Suprapubic skin (tissue), 4 donors: Measurements from ENCODE around the gene CCDC8. TPM values are rescaled to one million over a fixed set of nuclear protein-coding genes. Genes with fewer than 3 reads are reported as not detected.

ENCODE experiments used
- DNase-seq, 2 donors: peaks; one replicate each; pipeline ENCODE4 v3.0.0-alpha.2; 2019; ENCODE audit warnings: low spot score in 2 of 2
- H3K27ac ChIP-seq: fragments of 200-600 bp; sonication (generic); one replicate; pipeline ENCODE4 v1.5.1; 2019
- H3K27me3 ChIP-seq: fragments of 200-600 bp; sonication (generic); one replicate; pipeline ENCODE4 v1.5.1; 2019
- H3K36me3 ChIP-seq: fragments of 200-600 bp; sonication (generic); one replicate; pipeline ENCODE4 v1.5.1; 2019
- H3K4me1 ChIP-seq: fragments of 200-600 bp; sonication (generic); one replicate; pipeline ENCODE4 v1.5.1; 2019
- H3K4me3 ChIP-seq: fragments of 200-600 bp; sonication (generic); one replicate; pipeline ENCODE4 v1.5.1; 2019; ENCODE audit warnings: mild to moderate bottlenecking
- H3K9me3 ChIP-seq: fragments of 200-600 bp; sonication (generic); one replicate; pipeline ENCODE4 v1.5.1; 2019
- EP300 ChIP-seq: sonication (generic); formaldehyde crosslinking; IDR thresholded peaks from one replicate; pipeline ENCODE4 v1.6.1; 2017; ENCODE audit warnings: antibody characterized with exemption
- POLR2A ChIP-seq, 2 donors: fragments of 450-650 bp; IDR thresholded peaks; one replicate each; pipeline ENCODE4 v1.6.1; 2017; ENCODE audit warnings: antibody characterized with exemption in 2 of 2, mild to moderate bottlenecking in 2 of 2, moderate library complexity in 2 of 2
- POLR2AphosphoS5 ChIP-seq, 3 donors: sonication (generic); formaldehyde crosslinking; IDR thresholded peaks; one replicate each; pipeline ENCODE4 v1.6.1; 2017; ENCODE audit warnings: antibody characterized with exemption in 3 of 3
- WGBS: methylation state at CpG from one replicate; pipeline ENCODE4 v1.1.5; 2018; 5-methylcytosine and 5-hydroxymethylcytosine counted together
- total RNA-seq, 4 donors: library from RNA; depleted of rRNA; stranded (reverse); fragments of >200 nt; gene quantifications; one replicate each; pipeline ENCODE4 v1.1.0, GENCODE V29; 2016
- TF ChIP-seq, protein P1 (sequence below), 2 donors: fragments of 200-600 bp in 1 of 2; fragments of 450-650 bp in 1 of 2; sonication (generic) in 1 of 2; IDR thresholded peaks; one replicate each; pipeline ENCODE4 v1.5.1; 2016 to 2019; ENCODE audit warnings: antibody characterized with exemption in 2 of 2, mild to moderate bottlenecking in 1 of 2, moderate library complexity in 1 of 2

The CCDC8 gene
- total RNA-seq, 4 donors from 2014 or later, result 1.6 to 6.5 (median 3.3) TPM

DNA sequence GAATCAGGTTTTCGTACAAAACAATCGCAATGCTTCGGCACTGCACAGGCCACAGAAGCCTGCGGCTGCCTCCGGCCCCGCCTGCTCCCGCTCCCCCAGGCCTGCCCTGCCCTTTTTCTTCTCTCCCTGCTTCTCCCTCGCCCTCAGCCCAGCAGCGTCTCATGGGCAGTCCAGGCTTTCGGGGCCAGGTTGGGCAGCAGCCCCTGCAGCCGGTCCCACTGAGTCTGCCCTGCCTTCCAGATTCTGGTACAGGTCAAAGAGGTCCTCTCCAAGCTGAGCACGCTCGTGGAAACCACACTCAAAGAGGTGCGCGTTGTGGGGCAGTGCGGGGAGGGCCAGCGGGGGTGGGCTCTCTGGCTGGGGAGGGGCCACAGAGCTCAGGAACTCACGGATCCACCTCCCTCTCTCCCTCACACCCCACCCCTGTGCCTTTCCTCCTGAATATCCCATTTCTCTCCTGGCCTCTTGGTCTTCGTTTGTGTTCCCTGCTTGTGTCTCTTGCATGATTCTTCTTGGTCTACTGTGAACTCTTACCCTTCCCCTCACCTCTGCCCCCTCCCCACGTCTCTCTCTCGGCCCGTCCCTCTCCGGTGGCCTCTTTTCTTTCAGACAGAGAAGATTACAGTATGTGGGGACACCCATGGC lies 30.1 kb downstream of the CCDC8 start:
- H3K4me3 ChIP-seq, result no peak overlapping the region
- H3K4me1 ChIP-seq, result peaks cover 17% of the 10 kb centered on the region
- DNase-seq, result peak; percentile 29 to 69
- peaks cover 70% of the 10 kb centered on the region for H3K36me3 ChIP-seq
- H3K27me3 ChIP-seq, result no peaks in the 10 kb centered on the region
- no peak overlapping the region for H3K27ac ChIP-seq
- TF ChIP-seq POLR2A (IDR thresholded peaks at IDR 0.05), result no peak
- TF ChIP-seq EP300, result no peak
- no peak for TF ChIP-seq POLR2AphosphoS5 (IDR thresholded peaks at IDR 0.05)
- TF ChIP-seq, protein P1, sequence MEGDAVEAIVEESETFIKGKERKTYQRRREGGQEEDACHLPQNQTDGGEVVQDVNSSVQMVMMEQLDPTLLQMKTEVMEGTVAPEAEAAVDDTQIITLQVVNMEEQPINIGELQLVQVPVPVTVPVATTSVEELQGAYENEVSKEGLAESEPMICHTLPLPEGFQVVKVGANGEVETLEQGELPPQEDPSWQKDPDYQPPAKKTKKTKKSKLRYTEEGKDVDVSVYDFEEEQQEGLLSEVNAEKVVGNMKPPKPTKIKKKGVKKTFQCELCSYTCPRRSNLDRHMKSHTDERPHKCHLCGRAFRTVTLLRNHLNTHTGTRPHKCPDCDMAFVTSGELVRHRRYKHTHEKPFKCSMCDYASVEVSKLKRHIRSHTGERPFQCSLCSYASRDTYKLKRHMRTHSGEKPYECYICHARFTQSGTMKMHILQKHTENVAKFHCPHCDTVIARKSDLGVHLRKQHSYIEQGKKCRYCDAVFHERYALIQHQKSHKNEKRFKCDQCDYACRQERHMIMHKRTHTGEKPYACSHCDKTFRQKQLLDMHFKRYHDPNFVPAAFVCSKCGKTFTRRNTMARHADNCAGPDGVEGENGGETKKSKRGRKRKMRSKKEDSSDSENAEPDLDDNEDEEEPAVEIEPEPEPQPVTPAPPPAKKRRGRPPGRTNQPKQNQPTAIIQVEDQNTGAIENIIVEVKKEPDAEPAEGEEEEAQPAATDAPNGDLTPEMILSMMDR (IDR thresholded peaks at IDR 0.05), result no peak
- WGBS, result 94% methylated on average over 22 of the region's 23 CpGs
- no peaks in the 10 kb centered on the region for H3K9me3 ChIP-seq

DNA sequence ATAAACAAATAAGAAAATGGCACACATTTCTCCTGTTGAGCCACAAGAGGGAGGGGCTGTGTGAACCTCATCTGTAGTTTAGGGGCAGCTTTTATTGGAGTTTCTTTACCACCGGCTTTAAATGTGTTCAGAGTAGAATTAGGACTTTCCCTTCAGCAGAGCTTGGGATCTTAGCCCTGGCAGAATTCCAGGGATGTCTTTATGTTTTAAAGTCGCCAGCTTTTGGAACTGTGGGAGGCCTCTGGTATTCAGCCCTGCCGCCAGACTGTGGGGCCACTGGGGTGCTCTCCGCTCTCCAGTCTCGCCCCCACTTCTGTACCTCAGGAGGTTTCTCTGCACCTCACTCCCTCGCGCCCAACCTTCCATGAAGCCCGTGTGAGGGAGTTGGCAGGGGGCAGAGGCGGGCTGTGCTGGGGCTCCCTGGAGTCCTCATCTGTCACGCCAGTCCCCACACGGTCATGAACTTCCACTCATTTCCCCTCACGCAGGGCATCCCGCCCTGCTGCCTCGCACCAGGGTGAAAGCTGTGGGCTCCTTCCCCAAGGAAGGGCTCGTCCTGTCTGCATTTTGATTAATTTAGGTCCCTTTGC lies 31.5 kb downstream of the CCDC8 start:
- Histone ChIP-seq H3K36me3 (peaks cover 65% of the 10 kb centered on the region), H3K4me1 (peaks cover 30% of the 10 kb centered on the region), H3K27ac (no peak overlapping the region), H3K4me3 (no peak overlapping the region), H3K27me3 (no peaks in the 10 kb centered on the region), H3K9me3 (no peaks in the 10 kb centered on the region)
- WGBS, result 86% methylated on average over 15 of the region's 15 CpGs
- no peak for TF ChIP-seq EP300
- TF ChIP-seq, protein P1 (IDR thresholded peaks at IDR 0.05), result no peak
- no peak for TF ChIP-seq POLR2A (IDR thresholded peaks at IDR 0.05)
- TF ChIP-seq POLR2AphosphoS5 (IDR thresholded peaks at IDR 0.05), result no peak
- peak in 1 of 2 donors; percentile 69 for DNase-seq

DNA sequence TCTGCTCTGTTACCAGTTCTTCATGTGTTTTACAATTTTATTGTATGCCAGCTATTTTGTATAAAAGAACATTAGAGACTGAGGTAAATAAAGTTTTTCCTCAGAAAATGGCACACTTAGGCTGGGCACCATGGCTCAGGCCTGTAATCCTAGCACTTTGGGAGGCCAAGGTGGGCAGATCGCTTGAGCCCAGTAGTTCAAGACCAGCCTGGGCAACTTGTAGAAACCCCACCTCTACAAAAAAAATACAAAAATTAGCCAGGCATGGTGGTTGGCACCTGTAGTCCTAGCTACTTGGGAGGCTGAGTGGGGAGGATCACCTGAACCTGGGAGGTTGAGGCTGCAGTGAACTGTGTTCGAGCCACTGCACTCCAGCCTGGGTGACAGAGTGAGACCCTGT lies 32.0 kb downstream of the CCDC8 start:
- 98% methylated on average over 2 of the region's 2 CpGs for WGBS

DNA sequence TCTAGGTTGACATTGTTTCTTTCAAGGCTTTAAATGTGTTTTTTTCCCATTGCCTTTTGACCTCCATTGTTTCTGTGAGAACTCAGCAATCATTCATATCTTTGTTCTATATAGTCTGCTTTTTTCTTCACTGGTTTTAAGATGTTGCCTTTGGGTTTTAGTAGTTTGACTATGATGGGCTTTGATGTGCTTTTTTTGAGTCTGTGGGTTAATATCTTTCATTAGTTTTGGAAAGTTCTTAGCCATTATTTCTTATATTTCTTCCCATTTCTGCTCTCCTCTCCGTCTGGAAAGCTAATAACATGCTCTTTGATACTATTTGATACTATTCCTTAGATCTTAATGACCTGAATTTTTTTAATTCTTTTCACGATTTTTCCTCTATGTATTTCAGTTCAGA lies 32.7 kb downstream of the CCDC8 start:
- no peaks in the 10 kb centered on the region for H3K27me3 ChIP-seq
- H3K4me1 ChIP-seq, result peaks cover 28% of the 10 kb centered on the region
- H3K36me3 ChIP-seq, result peaks cover 69% of the 10 kb centered on the region
- H3K4me3 ChIP-seq, result no peak overlapping the region
- WGBS, result 91% methylated on average over 2 of the region's 2 CpGs
- TF ChIP-seq, protein P1 (IDR thresholded peaks at IDR 0.05), result no peak
- TF ChIP-seq POLR2A (IDR thresholded peaks at IDR 0.05) (no peak), EP300 (no peak), POLR2AphosphoS5 (IDR thresholded peaks at IDR 0.05) (no peak)
- no peaks in the 10 kb centered on the region for H3K9me3 ChIP-seq
- no peak for DNase-seq
- H3K27ac ChIP-seq, result no peak overlapping the region

More for the DNA sequence above, 32.0 kb downstream of the CCDC8 start:
- H3K27ac ChIP-seq, result no peak overlapping the region
- peaks cover 34% of the 10 kb centered on the region for H3K4me1 ChIP-seq
- H3K9me3 ChIP-seq, result no peaks in the 10 kb centered on the region
- no peak overlapping the region for H3K4me3 ChIP-seq
- peak; percentile 7 to 31 for DNase-seq
- TF ChIP-seq, protein P1 (IDR thresholded peaks at IDR 0.05), result no peak
- TF ChIP-seq POLR2AphosphoS5 (IDR thresholded peaks at IDR 0.05) (no peak), EP300 (no peak), POLR2A (IDR thresholded peaks at IDR 0.05) (no peak)
- H3K27me3 ChIP-seq, result no peaks in the 10 kb centered on the region
- peaks cover 68% of the 10 kb centered on the region for H3K36me3 ChIP-seq

DNA sequence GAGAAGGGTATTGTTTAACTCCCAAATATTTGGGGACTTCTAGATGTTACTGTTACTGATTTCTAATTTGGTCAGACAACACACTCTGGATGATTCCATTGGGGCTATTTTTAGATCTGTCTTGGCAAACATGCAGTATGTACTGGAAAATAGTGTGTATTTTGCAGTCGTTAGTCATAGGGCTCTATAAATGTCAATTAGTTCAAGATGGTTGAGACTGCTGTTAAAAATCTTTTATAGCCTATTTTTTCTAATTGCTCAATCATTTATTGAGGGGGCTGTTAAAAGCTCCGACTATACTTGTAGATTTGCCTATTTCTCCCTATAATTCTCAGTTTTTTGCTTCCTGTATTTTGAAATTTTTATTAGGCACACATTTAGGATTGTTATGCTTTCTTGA lies 35.1 kb downstream of the CCDC8 start:
- no peaks in the 10 kb centered on the region for H3K27me3 ChIP-seq
- peak overlapping the region; percentile 61 for H3K27ac ChIP-seq
- WGBS, result 18% methylated on average over 2 of the region's 2 CpGs
- H3K4me3 ChIP-seq, result no peak overlapping the region
- no peak for DNase-seq
- peaks cover 58% of the 10 kb centered on the region for H3K36me3 ChIP-seq
- TF ChIP-seq POLR2AphosphoS5 (IDR thresholded peaks at IDR 0.05) (no peak), POLR2A (IDR thresholded peaks at IDR 0.05) (no peak), EP300 (no peak)
- TF ChIP-seq, protein P1 (IDR thresholded peaks at IDR 0.05), result no peak
- no peaks in the 10 kb centered on the region for H3K9me3 ChIP-seq
- H3K4me1 ChIP-seq, result peaks cover 43% of the 10 kb centered on the region
